NB4 (cell line): ENCODE results near the gene DNAJC1.

Experiments
- CTCF ChIP-seq: IDR thresholded peaks from one replicate; pipeline ENCODE4 v1.5.1; 2012; ENCODE audit warnings: low read depth, low read length
- TF ChIP-seq, protein P1 (sequence below): IDR thresholded peaks from 2 replicates; pipeline ENCODE4 v1.6.1; 2011; ENCODE audit warnings: low read depth, low read length

DNA sequence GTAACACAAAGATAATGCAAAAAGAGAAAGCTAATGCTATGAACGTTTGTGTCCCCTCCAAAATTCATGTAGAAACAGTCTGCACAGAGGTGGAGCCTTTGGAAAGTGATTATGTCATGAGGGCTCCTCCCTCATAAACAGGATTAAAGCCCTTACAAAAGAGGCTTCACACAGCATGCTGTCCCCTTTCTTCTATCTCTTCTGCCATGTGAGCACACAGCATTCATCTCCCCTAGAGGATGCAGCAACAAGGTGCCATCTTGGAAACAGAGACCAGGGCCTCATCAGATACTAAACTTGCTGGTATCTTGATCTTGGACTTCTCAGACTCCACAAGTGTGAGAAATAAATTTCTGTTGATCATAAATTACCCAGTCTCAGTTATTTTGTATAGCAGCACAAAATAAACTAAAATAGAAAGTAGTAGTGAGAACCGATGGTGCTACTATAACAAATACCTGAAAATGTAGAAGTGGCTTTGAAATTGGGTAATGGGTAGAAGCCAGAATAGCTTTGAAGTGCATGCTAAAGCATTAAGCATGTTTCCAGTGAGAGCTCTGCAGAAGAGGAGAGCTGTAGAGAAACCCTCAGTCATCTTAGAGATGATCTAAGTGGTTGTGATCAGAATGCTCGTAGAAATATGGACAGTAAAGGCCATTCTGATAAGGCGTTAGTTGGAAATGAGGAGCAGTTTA is 108.7 kb downstream of the DNAJC1 start:
- no peak for TF ChIP-seq CTCF
- TF ChIP-seq, protein P1, sequence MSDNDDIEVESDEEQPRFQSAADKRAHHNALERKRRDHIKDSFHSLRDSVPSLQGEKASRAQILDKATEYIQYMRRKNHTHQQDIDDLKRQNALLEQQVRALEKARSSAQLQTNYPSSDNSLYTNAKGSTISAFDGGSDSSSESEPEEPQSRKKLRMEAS = no peak
